Epidermal melanocyte (primary cell): ENCODE results near the gene SPON1.
"Not testable (repeated sequence)": the region's sequence is repeated elsewhere in the genome, so short reads cannot be mapped to it uniquely, and the experiment has no call there.

Experiments
- DNase-seq: peaks from one replicate; pipeline ENCODE4 v3.0.0; 2011; ENCODE audit warnings: low spot score; ENCODE audit not compliant: insufficient read length

SPON1 gene

DNA sequence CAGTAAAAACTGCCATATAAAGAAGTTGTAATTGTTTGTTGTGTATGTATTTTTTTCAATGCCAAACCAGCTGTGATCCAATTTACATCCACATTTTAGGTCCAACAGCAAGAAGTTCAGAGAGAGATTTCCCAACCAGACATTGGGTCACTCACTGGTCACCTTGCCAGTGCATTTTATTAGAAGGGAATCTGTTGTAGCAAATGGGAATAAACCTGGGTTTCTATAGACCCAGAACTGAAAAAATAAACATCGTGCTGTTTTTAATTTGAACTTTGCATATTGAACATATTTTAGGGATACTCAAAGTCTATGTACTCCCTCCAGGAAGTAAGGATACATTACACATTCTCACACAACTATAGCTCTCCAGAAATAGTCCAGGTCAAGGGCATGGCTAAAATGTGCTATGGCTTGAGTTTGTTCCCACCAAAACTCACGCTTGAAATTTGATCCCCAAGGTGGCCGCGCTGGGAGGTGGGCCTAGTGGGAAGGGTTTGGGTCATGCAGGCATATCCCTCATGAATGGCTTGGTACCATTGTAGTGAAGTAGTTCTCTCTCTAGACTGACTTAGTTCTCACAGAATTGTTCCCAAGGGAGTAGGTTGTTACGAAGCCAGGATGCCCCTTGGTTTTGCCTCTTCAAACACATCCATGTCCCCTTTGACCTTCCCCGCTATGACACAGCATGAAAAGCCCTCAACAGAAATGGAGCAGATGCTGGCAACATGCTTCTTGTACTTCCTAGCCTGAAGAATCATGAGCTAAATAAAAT lies 305.5 kb downstream of the SPON1 start:
- DNase-seq = no peak

DNA sequence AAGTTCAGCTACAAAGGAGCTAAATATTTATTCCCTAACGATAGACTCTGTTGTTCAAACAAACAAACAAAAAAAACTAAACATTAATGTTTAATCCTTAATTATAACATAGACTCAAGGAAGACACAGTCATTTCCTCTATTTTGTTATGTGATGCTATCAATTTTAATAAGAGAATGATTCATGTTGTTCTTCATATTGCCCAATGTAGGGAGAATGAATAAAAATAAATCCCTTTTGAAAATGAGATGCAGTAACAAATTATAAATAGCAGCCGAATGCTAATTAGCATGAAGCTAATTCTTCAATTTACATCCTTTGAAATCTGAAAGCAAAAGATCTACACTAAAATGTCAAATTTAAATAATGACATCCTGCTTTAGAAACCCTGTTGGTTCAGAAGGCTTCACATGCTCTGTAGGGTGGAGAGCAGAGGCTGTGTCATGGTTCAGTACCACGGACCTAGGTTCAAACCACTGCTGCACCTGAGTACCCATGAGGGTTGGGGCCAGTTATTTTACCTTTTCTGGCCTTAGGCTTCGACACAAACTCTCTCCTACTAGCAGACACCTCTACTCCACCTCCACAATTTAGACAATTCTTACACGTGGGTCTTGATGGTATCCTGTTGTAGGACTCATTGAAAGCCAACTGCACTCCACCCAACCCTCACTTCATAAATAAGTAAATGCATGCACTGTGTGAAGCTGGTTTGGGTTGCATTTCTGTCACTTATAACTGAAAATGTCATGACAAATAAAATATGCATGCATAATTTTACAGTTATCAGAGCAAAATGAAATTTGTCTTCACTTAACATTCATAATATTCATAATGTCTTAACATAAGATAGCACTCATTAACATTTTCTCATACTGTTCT lies 307.4 kb downstream of the SPON1 start:
- no peak for DNase-seq

DNA sequence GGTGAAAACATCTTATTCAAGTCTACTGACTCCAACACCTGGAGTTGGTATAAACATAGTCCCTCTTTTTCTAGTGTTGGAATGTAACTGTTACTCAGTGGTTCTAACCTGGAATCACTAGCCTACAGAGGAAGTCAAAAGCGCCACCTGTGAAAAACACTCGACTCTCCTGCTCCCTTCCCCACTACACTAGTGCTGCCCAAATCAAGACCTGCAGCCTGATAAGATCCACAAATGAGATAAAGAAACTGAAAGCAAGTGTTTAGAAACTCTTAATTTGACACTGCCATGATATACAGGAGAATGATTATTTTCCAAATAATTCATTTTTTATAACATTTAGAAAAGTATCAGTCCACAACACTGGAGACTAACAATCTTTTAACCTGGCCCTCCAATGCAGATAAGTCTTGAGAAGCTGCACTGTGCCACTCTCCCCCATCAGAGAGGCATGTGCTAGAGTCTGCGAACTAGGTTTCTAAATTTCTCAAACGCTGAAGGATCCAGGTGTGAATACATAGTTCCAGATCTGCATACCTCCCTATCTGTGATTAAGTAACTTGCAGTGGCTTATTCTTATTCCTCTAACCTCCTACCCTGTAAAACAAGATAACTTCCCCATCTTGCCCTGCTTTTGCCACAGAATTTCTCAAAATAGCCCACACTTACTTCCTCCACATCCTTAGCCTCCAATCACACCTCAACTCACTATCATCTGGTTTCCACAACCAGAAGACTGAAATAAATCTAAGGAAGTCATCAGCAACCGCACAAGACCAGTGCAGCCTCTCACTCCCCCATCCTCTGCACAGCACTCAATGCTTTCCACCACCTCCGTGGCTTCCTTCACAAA lies 308.4 kb downstream of the SPON1 start:
- DNase-seq = no peak

DNA sequence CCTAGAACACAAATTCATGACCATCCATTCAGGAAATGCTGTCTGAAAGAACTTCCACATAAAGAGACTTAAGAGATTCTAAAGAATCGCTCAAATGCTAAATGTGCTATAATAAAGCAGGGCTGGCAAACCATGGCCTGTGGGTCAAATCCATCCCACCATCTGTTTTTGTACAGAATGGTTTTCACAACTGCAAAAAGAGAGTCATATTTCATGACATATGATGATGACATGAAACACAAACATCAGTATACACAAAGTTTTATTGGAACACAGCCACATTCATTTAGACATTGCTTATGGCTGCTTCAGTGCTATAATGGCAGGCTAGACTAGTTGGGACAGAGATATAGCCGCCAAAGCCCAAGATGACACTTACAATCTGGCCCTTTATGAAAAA lies 311.4 kb downstream of the SPON1 start:
- no peak for DNase-seq

DNA sequence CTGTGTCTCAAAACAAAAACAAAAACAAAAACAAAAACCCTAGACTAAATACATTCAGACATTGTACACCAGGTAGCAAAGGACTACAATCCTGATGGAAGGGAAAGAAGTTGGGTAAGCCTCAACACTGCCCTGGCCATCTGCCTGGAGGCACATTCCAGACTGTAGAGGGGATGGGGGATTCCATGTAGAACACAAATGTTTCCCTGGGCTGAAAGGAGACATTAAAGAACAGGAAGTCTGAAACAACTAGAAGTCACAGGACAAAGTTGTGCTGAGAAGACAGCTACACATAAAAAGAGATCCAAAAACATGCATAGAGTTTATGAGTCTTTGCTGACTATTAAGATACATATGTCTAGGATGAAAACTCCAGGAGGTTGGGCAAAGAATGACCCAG lies 312.6 kb downstream of the SPON1 start:
- peak; percentile 45 for DNase-seq

DNA sequence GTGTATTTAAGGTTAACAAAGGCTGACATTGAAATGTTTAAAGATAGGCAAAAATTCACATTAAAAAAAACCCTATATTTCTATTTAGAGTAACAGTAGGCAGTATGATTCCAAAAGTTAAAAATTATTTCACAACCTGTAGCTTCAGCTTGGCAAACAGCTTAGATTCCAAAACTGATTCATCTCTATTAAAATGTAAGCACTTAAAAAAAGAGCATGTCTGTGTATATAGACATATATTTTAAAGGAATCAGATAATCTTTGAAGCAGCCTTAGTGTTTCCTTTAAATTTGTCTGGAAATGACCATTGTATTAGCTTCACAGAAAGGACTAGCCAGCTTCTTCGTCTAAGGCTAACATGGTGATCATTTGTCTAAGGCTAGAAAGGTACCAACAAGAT lies 316.3 kb downstream of the SPON1 start:
- DNase-seq = not testable (repeated sequence)

DNA sequence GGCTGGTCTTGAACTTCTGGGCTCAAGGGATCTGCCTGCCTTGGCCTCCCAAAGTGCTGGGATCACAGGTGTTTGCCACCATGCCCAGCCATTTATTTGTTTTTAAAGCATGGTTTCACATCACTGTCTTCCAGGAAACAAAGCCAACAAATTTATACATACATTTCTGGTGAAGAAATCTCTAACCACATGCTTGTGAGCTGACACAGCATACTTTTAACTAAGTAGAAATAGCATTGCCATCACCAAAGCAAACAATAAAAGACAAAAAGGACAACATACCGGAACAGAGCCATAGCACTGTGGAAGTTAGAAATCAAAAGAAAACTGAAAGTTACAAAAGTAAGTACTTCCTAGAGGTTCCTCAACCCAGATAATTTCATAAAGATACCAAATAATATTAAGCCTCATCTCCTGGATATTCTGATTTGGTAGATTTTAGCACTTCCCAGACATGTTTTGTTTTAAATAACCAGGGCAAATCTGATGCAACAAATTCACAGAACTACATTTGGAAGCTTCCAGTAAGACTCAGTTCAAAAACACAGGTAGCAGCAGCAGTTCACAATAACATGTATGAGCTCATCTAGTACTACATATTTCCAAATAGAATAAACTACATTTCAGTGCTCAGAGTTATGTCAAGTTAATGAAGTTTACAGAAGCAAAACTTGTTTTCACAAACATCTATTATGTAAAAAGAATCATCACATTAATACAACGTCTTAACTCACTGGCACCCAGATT lies 325.8 kb downstream of the SPON1 start:
- DNase-seq = no peak

DNA sequence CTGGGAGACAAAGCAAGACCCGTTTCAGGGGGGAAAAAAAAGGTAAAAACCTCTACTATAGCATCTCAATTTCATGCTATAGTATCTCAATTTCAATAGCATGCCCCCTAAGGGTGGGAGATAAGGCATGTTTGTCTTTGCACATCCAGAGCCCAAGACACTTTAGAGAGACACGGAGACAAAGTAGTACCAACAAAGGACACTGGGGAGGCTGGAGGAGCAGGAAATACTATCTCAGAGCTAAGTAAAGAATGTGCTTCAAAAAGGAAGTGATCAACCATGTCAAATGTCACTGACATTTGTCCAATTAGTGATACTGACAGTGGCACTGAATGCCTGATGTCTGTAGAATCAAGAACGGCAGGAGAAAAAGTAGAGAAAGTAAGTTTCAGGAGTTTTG lies 327.9 kb downstream of the SPON1 start:
- no peak for DNase-seq

DNA sequence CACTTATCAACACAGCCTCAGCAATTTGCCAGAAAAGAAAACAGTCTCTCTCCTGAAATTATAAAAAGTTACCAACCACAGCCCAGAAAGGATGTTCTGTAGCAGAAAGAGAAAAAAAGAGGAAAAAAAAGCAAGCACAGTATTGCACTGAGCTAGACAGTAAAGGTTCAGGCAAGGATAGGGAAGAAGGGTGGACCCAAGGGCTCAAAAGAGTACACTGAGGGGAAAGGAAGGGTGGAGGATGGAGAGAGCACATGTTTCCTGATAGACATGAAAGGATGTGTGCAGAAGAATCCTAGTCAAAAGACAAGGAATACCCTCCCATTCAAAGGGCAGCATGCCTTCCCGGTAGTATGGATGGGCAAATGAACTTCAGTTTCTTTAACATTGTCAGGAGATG lies 337.4 kb downstream of the SPON1 start:
- DNase-seq = no peak

DNA sequence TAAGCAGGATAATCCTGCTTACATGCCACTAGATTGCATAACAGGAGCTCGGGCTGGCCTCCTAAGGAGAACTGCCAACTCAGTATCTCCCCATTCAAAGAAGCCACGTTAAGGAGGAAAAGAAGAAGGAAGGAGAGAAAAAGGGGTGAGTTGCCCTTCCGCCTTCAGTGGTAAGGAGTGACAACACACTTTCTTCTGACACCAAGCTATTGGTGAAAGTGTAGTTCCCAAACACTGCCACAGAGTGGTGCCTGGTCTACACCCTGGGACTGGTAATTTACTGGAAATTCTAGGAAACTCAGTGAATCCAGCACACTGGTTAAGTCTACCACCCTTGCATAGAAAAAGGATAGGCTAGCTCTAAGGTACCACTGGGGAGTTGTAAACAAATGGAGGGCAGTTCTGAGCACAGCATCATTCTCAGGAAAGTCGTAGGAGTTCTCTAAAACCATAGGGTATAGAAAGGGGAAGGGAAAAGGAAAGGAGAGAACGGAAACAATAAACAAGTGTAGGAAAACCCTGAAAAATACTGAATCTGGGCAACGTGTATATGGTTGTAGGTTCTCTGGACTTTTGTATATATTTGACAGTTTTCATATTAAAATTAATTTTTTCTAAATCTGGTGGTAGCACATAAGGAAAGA lies 338.3 kb downstream of the SPON1 start:
- DNase-seq = peak; percentile 78

DNA sequence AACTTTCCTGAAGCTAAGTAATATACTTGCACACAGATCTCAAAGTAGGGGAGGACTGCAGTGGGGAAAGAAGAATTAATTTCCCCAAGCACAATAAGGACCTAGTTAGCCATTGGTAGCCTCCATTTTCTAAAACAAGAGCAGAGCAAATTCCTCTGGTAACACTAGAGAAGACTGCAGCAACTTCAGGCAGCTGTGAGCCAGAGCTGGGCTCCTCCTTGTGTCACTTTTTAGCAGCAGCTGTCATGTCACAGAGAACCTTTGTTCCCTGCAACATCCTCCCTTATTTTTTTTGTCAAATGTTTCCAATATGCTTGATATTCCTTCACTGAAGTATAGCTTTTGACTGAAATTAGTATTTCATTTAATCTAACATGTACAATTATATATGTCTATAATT lies 342.1 kb downstream of the SPON1 start:
- DNase-seq = no peak

DNA sequence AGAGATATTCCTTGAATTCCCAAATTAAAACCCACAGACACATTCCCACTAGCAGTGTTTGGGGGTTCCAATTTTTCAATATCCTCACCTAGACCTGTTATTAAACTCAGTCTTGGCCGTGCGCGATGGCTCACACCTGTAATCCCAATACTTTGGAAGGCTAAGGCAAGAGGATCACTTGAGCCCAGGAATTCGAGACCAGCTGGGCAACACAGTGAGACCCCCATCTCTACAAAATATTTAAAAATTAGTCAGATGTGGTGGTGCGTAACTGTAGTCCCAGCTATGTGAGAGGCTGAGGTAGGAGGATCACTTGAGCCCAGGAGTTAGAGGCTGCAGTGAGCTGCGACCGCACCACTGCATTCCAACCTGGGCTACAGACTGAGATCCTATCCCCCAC lies 343.1 kb downstream of the SPON1 start:
- DNase-seq = no peak

DNA sequence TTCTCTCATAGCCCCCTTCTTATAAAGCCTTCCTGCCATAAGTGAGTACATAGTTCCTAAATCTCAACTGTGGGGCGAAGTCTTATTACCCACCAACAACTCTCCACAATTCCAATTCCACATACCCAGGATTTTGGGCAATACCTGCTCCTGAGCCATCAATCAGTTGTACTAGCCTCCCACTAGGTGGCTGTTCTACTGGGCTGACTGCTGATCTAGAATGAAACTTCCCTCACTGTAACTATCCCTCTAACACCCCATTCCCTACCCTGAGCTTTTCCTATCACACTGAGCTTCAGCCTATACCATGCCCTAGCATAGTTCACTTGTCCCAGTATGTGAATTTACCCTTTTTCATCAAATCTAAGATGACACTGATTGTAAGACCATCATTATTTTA lies 344.0 kb downstream of the SPON1 start:
- DNase-seq = no peak

DNA sequence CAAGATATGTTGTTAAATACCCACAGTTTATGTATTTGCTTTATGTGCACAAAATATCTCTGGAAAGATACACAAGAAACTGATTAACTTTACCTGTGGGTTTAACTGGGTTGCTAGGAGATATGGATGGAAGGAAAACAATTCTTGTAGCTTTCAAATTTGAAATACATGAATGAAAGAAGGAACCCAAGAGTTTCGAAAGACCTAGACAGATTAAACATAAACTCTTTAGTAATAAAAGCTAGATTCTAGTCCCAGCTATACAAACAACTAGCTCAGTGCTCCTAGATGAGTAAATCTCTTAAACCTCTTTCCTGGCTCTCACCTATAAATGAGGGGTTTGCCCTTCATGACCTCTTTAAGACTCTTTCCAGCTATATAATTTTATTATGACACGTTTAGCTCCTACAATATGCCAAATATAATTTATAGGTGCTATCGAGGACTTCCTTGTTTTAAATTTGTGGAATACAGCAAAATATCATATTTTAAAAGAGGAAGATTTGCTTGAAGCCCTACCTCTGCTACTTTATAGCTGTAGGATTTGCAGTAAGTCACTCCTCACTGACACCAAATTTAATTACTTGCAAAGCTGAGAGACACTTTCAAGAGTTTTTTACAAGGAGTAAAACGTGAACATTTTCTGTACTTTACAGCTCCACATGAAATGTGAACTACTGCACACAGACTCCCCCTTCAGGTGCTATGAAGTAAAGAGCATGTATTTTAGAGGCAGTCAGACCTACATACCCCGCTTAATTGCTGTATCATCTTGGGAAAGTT lies 345.8 kb downstream of the SPON1 start:
- DNase-seq = peak; percentile 32

DNA sequence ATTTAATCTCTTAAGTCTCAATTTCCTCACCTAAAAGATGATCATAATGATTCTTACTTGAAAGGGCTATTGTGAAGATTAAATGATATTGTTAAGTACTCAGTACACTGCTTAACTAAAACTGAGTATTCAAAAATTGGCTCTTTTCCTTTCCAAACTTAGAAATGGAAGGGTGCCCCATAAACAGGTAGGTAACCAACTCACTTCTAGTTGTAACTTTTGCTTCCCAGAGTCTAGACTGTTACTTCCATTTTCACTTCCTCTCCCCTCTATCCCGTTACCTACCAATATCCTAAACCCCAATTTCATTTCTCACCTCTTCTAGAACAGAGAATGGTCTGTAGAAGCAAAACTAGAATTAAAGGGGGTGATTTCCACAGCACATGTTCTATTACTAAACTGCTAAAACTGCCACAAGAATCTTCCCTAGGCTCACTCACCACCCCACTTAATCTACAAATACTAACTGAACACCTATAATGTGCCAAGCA lies 346.4 kb downstream of the SPON1 start:
- no peak for DNase-seq

DNA sequence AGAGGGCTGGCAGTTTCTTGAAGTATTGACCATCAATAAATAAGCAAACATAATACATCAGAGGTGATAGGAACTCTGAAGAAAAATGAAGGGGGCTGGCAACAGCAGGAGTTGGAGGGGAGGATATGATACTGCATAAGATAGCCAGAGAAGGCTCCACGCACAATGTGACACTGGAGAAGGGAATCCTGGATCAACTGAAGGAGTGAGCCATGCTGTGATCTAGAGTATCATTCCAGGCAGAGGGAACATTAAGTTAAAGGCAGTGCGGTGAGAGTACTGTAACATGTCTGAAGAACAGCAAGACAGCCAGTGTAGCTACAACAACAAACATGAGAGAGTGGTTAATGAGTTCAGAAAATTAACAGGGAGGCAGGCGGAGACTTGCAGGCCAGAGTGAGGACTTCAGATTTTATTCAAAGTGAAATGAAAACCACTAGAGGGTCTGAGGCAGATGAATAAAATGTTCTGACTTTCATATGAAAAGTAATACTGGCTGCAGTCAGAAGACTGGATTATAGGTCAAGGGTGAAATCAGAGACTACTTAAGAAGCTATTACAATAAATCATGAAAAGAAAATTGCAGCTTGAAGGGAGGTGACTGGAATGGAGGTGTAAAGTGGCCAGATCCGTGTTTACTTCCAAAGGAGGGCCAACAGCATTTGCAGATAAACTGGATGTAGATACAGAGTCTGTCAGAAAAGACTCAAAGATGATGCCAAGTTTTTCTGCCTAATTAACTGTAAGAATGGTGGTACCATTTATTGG lies 347.1 kb downstream of the SPON1 start:
- DNase-seq = no peak

DNA sequence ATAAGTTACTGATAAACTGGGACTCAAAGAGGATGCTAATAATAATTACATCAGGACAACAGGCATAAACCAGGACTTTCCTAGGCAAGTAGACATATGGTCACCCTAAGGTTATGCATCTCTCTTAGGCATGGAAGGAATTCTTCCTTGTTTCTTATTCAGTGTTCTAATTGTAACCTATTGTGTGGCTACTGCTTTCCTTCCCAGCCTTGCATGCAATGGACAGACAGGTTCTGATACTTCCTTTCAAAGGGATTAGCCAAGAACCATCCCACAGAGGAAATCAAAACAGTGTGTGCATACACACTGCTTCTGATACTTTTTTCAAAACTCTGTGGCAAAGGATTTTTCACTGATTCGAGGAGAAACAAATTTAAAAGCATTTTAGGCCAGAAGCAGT lies 348.2 kb downstream of the SPON1 start:
- DNase-seq = peak; percentile 51

DNA sequence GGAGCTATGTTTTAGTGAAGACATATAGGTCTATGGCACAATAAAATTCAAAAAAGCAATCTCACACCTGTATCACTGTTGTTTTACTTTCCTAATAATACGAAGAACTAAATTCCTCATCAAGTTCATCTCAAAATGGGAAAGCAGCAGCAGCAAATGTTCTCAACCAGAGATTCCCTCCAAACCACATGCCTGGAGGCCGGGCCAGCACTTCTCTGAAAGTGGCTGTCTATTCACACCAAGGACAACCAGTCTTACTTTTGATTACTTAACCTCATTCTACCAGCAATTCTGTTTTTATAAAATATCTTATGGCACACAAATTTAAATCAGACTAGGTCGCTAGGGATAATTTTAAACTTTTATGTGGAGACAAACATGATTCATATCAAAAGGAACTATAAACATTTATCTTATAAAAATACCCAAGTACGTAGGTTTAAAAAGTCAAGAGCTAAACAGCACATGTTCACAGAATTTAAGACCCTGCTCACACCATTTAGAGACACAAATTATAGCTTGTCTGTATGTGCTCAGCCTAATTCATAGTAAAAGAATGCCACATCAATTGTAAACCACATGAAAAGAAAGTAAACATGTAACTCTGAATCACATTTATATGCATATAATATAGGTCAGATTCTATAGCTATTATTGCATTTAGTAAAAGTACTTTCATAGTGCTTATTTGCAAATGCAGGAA lies 350.4 kb downstream of the SPON1 start:
- DNase-seq = no peak
